PC-9 (cell line): ENCODE measurements around the gene ZNF692. TPM values are rescaled to one million over a fixed set of nuclear protein-coding genes. Genes with fewer than 3 reads are reported as not detected.

Experiments used
- BruUV-seq: library from RNA; stranded (reverse); fragments of 400-500 nt; replicated peaks from 2 replicates; lab custom pipeline; 2021; lab: Mats Ljungman, UMichigan
- CTCF ChIA-PET: fragments of 300-600 bp; sonication (Branson Sonifier 250); formaldehyde crosslinking; loops from one replicate; lab custom pipeline; 2022; ENCODE audit warnings: antibody characterized with exemption; lab: Charles Lee
- POLR2A ChIA-PET: fragments of 300-600 bp; sonication (Branson Sonifier 250); formaldehyde crosslinking; loops from one replicate; lab custom pipeline; 2022; ENCODE audit warnings: antibody characterized with exemption; ENCODE audit not compliant: unreplicated experiment; lab: Charles Lee
- DNase-seq, 2 experiments: peaks; one replicate each; pipeline versions ENCODE4 v3.0.0 to v3.0.0-alpha.2; 2015 to 2022; ENCODE audit warnings: mixed read lengths in 1 of 2
- H2AFZ ChIP-seq: fragments of 200-600 bp; sonication (generic); 2 replicates; pipeline ENCODE4 v1.8.1; 2017; ENCODE audit warnings: antibody characterized with exemption
- H3F3A ChIP-seq: fragments of 200-600 bp; sonication (generic); 2 replicates; pipeline ENCODE4 v1.8.1; 2017; ENCODE audit warnings: antibody characterized with exemption, mild to moderate bottlenecking, low read depth; ENCODE audit not compliant: insufficient read depth
- H3K27ac ChIP-seq: fragments of 200-600 bp; sonication (generic); 2 replicates; pipeline ENCODE4 v1.6.1; 2016; ENCODE audit warnings: mixed run types
- H3K27me3 ChIP-seq: fragments of 200-600 bp; sonication (generic); 2 replicates; pipeline ENCODE4 v1.6.1; 2016; ENCODE audit warnings: low read depth, mixed run types; ENCODE audit not compliant: insufficient read depth
- H3K36me3 ChIP-seq: fragments of 200-600 bp; sonication (generic); 2 replicates; pipeline ENCODE4 v1.6.1; 2016; ENCODE audit warnings: low read depth, mixed run types
- H3K4me1 ChIP-seq: fragments of 200-600 bp; sonication (generic); replicated peaks from 2 replicates; pipeline ENCODE4 v1.6.1; 2016; ENCODE audit warnings: mixed run types; ENCODE audit not compliant: insufficient read depth
- H3K4me2 ChIP-seq: fragments of 200-600 bp; sonication (generic); 2 replicates; pipeline ENCODE4 v1.6.1; 2017; ENCODE audit warnings: mixed run types
- H3K4me3 ChIP-seq: fragments of 200-600 bp; sonication (generic); 2 replicates; pipeline ENCODE4 v1.6.1; 2016; ENCODE audit warnings: mixed run types
- H3K79me2 ChIP-seq: fragments of 200-600 bp; sonication (generic); 2 replicates; pipeline ENCODE4 v1.6.1; 2017; ENCODE audit warnings: low read depth, mixed run types
- H3K9me2 ChIP-seq: fragments of 200-600 bp; sonication (generic); 2 replicates; pipeline ENCODE4 v1.8.1; 2017; ENCODE audit warnings: mild to moderate bottlenecking; ENCODE audit not compliant: insufficient read depth
- H3K9me3 ChIP-seq: fragments of 200-600 bp; sonication (generic); 2 replicates; pipeline ENCODE4 v1.8.1; 2016; ENCODE audit warnings: low read depth; ENCODE audit not compliant: insufficient read depth
- H4K20me1 ChIP-seq: fragments of 200-600 bp; sonication (generic); 2 replicates; pipeline ENCODE4 v1.8.1; 2017; ENCODE audit not compliant: insufficient read depth
- CTCF ChIP-seq: fragments of 200-600 bp; sonication (generic); conservative IDR thresholded peaks from 2 replicates; pipeline ENCODE4 v1.6.1; 2017; ENCODE audit warnings: mixed run types, antibody characterized with exemption, mild to moderate bottlenecking, moderate library complexity
- EZH2 ChIP-seq: fragments of 200-600 bp; sonication (generic); IDR thresholded peaks from 2 replicates; pipeline ENCODE4 v1.8.0; 2017; ENCODE audit warnings: antibody characterized with exemption, low read depth
- intact Hi-C: fragments of 100-400 bp; cut with micrococcal nuclease; formaldehyde crosslinking; loops from one replicate; pipeline ENCODE4 v1.10.0; 2022; ENCODE audit not compliant: unreplicated experiment
- total RNA-seq: library from RNA; stranded (reverse); gene quantifications from 2 replicates; pipeline ENCODE4 v1.2.3, GENCODE V29; 2021

ZNF692 gene
- total RNA-seq, 1 experiment from 2014 or later: 46.6 TPM

- Histone ChIP-seq H3K9me3 (no peaks in the 10 kb centered on the region), H4K20me1 (no peaks in the 10 kb centered on the region; the same call in 1 of the 2 replicates), H3K9me2 (no peaks in the 10 kb centered on the region), H3F3A (no peaks in the 10 kb centered on the region), H3K4me1 (peaks cover 5% of the 10 kb centered on the region), H3K27ac (no peak overlapping the region), H2AFZ (no peak overlapping the region), H3K36me3 (no peaks in the 10 kb centered on the region), H3K27me3 (no peaks in the 10 kb centered on the region), H3K4me2 (no peak overlapping the region), H3K4me3 (no peak overlapping the region), H3K79me2 (peaks cover 22% of the 10 kb centered on the region)
- TF ChIP-seq CTCF (no peak), EZH2 (no peak)
- intact Hi-C loops: no loop called here
- POLR2A ChIA-PET: no interaction called here
- BruUV-seq: no TSS peak
- no peak for DNase-seq
- CTCF ChIA-PET: no interaction called here
These were observed 37.8 kb downstream of the ZNF692 start for GRCh38 chr1:248821101-248821500.

GRCh38 chr1:248820041-248820585, 38.8 kb downstream of the ZNF692 start:
- Histone ChIP-seq H3K4me3 (no peak overlapping the region), H3K79me2 (peaks cover 17% of the 10 kb centered on the region), H4K20me1 (no peaks in the 10 kb centered on the region; the same call in 1 of the 2 replicates), H2AFZ (no peak overlapping the region), H3F3A (no peaks in the 10 kb centered on the region), H3K36me3 (no peaks in the 10 kb centered on the region), H3K9me2 (no peaks in the 10 kb centered on the region), H3K9me3 (no peaks in the 10 kb centered on the region), H3K27ac (no peak overlapping the region), H3K4me1 (peaks cover 5% of the 10 kb centered on the region), H3K4me2 (no peak overlapping the region), H3K27me3 (no peaks in the 10 kb centered on the region)
- intact Hi-C loops: no loop called here
- no TSS peak for BruUV-seq
- ChIA-PET CTCF (no interaction called here), POLR2A (no interaction called here)
- DNase-seq: no peak
- TF ChIP-seq EZH2 (no peak), CTCF (no peak)

GRCh38 chr1:248818505-248819374, 40.1 kb downstream of the ZNF692 start:
- H3K27me3 ChIP-seq: no peaks in the 10 kb centered on the region
- H3F3A ChIP-seq: no peaks in the 10 kb centered on the region
- H3K9me3 ChIP-seq: no peaks in the 10 kb centered on the region
- H4K20me1 ChIP-seq: no peaks in the 10 kb centered on the region; the same call in 1 of the 2 replicates
- H2AFZ ChIP-seq: no peak overlapping the region
- ChIA-PET CTCF (no interaction called here), POLR2A (interaction anchor here (0.6 kb wide), 1 partner anchor 62 kb away, joined by 3 read pairs; no protein-coding TSS in a partner anchor)
- intact Hi-C loops: no loop called here
- no peaks in the 10 kb centered on the region for H3K4me1 ChIP-seq
- no TSS peak for BruUV-seq
- no peak overlapping the region for H3K4me3 ChIP-seq
- no peak overlapping the region for H3K27ac ChIP-seq
- H3K9me2 ChIP-seq: no peaks in the 10 kb centered on the region
- no peaks in the 10 kb centered on the region for H3K36me3 ChIP-seq
- TF ChIP-seq CTCF (no peak), EZH2 (no peak)
- no peak overlapping the region for H3K4me2 ChIP-seq
- no peak for DNase-seq
- H3K79me2 ChIP-seq: peaks cover 3% of the 10 kb centered on the region; the same call in 1 of the 2 replicates
